Right lobe of liver (tissue), 4 donors: ENCODE results near the gene CAPN2.

Source experiments
- CTCF ChIP-seq, 4 donors: fragments of 200-600 bp in 3 of 4; fragments of 450-650 bp in 1 of 4; IDR thresholded peaks; one replicate each; pipeline versions ENCODE4 v1.5.1 to v1.8.0; 2016 to 2022; ENCODE audit warnings: antibody characterized with exemption in 4 of 4, mild to moderate bottlenecking in 2 of 4
- POLR2A ChIP-seq: fragments of 450-650 bp; IDR thresholded peaks from one replicate; pipeline ENCODE4 v1.6.1; 2017; ENCODE audit warnings: antibody characterized with exemption, mild to moderate bottlenecking
- donor health status: DM: no; HTN: no; CAD: no.
- donor health status: DM: no; HTN: no; CAD: no.
- donor health status: DM: no; HTN: yes; CAD: no.

- TF ChIP-seq POLR2A (no peak), CTCF (IDR thresholded peaks at IDR 0.05) (peak; percentile 61 to 70 (median 62))
Measured at GRCh38 chr1:223670458-223671159, 41.7 kb upstream of the CAPN2 start.
